IMR-90 (cell line): Measurements from ENCODE around the gene DDX52. TPM values are rescaled to one million over a fixed set of nuclear protein-coding genes. Genes with fewer than 3 reads are reported as not detected.

Experiments
- ATAC-seq: fragments of 200-7000 bp; cut with Tn5 transposase; 2 replicates; pipeline ENCODE4 v1.9.1; 2020; ENCODE audit warnings: low read depth, mild to moderate bottlenecking, moderate library complexity
- BruUV-seq: library from RNA; stranded (reverse); fragments of 400-500 nt; replicated peaks from 2 replicates; lab custom pipeline; 2021; lab: Mats Ljungman, UMichigan
- CTCF ChIA-PET: fragments of 300-600 bp; formaldehyde crosslinking; extraction: SDS; loops from one replicate; lab custom pipeline; 2021; ENCODE audit warnings: antibody characterized with exemption; lab: Yijun Ruan, JAX
- POLR2A ChIA-PET: fragments of 300-600 bp; sonication (Branson Sonifier 250); formaldehyde crosslinking; loops from one replicate; lab custom pipeline; 2022; ENCODE audit warnings: antibody characterized with exemption; ENCODE audit not compliant: unreplicated experiment; lab: Charles Lee
- DNase-seq: peaks from one replicate; pipeline ENCODE4 v3.0.0; 2013
- H2AFZ ChIP-seq: replicated peaks from 2 replicates; pipeline ENCODE3; 2013; ENCODE audit warnings: low read length, mild to moderate bottlenecking; ENCODE audit not compliant: poor library complexity
- H2AK5ac ChIP-seq: 2 replicates; pipeline ENCODE4 v1.6.1; 2013; ENCODE audit warnings: low read depth, low read length, inconsistent platforms
- H2AK9ac ChIP-seq: replicated peaks from 2 replicates; pipeline ENCODE3; 2013; ENCODE audit warnings: mild to moderate bottlenecking, low read depth, low read length, moderate library complexity; ENCODE audit not compliant: poor library complexity
- H2BK120ac ChIP-seq: 2 replicates; pipeline ENCODE4 v1.6.1; 2013; ENCODE audit warnings: low read depth, low read length, inconsistent platforms
- H2BK15ac ChIP-seq: 3 replicates; pipeline ENCODE4 v1.6.1; 2013; ENCODE audit warnings: low read depth, low read length, inconsistent platforms
- H2BK20ac ChIP-seq: 2 replicates; pipeline ENCODE4 v1.6.1; 2013; ENCODE audit warnings: low read depth, mild to moderate bottlenecking, inconsistent platforms, low read length, moderate library complexity
- H2BK5ac ChIP-seq: 2 replicates; pipeline ENCODE4 v1.6.1; 2013; ENCODE audit warnings: mild to moderate bottlenecking, low read depth, low read length, inconsistent platforms; ENCODE audit not compliant: poor library complexity, severe bottlenecking
- H3K14ac ChIP-seq: replicated peaks from 2 replicates; pipeline ENCODE4 v1.6.1; 2013; ENCODE audit warnings: low read depth, low read length, inconsistent platforms
- H3K18ac ChIP-seq: 2 replicates; pipeline ENCODE4 v1.6.1; 2013; ENCODE audit warnings: low read depth, low read length, control low read depth
- H3K23ac ChIP-seq: 2 replicates; pipeline ENCODE4 v1.6.1; 2013; ENCODE audit warnings: low read depth, low read length, inconsistent platforms
- H3K27ac ChIP-seq: 2 replicates; pipeline ENCODE4 v1.5.1; 2013; ENCODE audit warnings: mild to moderate bottlenecking, control low read depth, low read length; ENCODE audit not compliant: insufficient read depth
- H3K27me3 ChIP-seq: 2 replicates; pipeline ENCODE4 v1.6.1; 2013; ENCODE audit warnings: low read length; ENCODE audit not compliant: control insufficient read depth, insufficient read depth
- H3K36me3 ChIP-seq: 2 replicates; pipeline ENCODE4 v1.6.1; 2013; ENCODE audit warnings: low read length, mixed read lengths; ENCODE audit not compliant: control insufficient read depth, insufficient read depth
- H3K4ac ChIP-seq: 2 replicates; pipeline ENCODE4 v1.6.1; 2013; ENCODE audit warnings: low read depth, low read length, inconsistent platforms
- H3K4me1 ChIP-seq: 2 replicates; pipeline ENCODE4 v1.6.1; 2013; ENCODE audit warnings: low read length, mixed read lengths; ENCODE audit not compliant: control insufficient read depth, insufficient read depth
- H3K4me2 ChIP-seq: 2 replicates; pipeline ENCODE4 v1.6.1; 2013; ENCODE audit warnings: low read depth, mild to moderate bottlenecking, control low read depth, low read length, moderate library complexity
- H3K4me3 ChIP-seq: 2 replicates; pipeline ENCODE4 v1.5.1; 2013; ENCODE audit warnings: low read depth, mild to moderate bottlenecking, control low read depth, low read length, moderate library complexity; ENCODE audit not compliant: insufficient read depth
- H3K56ac ChIP-seq: 2 replicates; pipeline ENCODE4 v1.6.1; 2013; ENCODE audit warnings: low read length, inconsistent platforms; ENCODE audit not compliant: insufficient read depth; ENCODE audit errors: extremely low read depth
- H3K79me1 ChIP-seq, 2 experiments: 2 replicates each; pipeline ENCODE4 v1.6.1; 2013; ENCODE audit warnings: low read length in 2 of 2, inconsistent platforms in 1 of 2, low read depth in 1 of 2
- H3K9ac ChIP-seq: 2 replicates; pipeline ENCODE4 v1.6.1; 2013; ENCODE audit warnings: low read depth, low read length, control low read depth
- H3K9me1 ChIP-seq: 2 replicates; pipeline ENCODE4 v1.6.1; 2013; ENCODE audit warnings: low read length, inconsistent platforms; ENCODE audit not compliant: insufficient read depth
- H3K9me3 ChIP-seq: 2 replicates; pipeline ENCODE4 v1.6.1; 2013; ENCODE audit warnings: low read length; ENCODE audit not compliant: control insufficient read depth, insufficient read depth
- H4K20me1 ChIP-seq: 2 replicates; pipeline ENCODE4 v1.6.1; 2013; ENCODE audit warnings: low read length, inconsistent platforms; ENCODE audit not compliant: insufficient read depth
- H4K5ac ChIP-seq: 2 replicates; pipeline ENCODE4 v1.6.1; 2013; ENCODE audit warnings: mild to moderate bottlenecking, low read depth, low read length, control low read depth
- H4K8ac ChIP-seq, 2 experiments: 2 replicates each; pipeline ENCODE4 v1.6.1; 2013; ENCODE audit warnings: low read depth in 2 of 2, low read length in 2 of 2, control low read depth in 1 of 2, inconsistent platforms in 1 of 2
- H4K91ac ChIP-seq: 2 replicates; pipeline ENCODE4 v1.6.1; 2013; ENCODE audit warnings: low read depth, low read length, inconsistent platforms; ENCODE audit not compliant: insufficient read depth
- BHLHE40 ChIP-seq: fragments of 150-350 bp; IDR thresholded peaks from 2 replicates; pipeline ENCODE4 v1.6.1; 2016; ENCODE audit warnings: mild to moderate bottlenecking, low read depth, low read length
- CEBPB ChIP-seq: IDR thresholded peaks from 2 replicates; pipeline ENCODE4 v1.6.1; 2012; ENCODE audit warnings: low read depth, low read length, improper control_type of control experiment
- CHD1 ChIP-seq: IDR thresholded peaks from 2 replicates; pipeline ENCODE4 v1.6.1; 2012; ENCODE audit warnings: low read depth, low read length, improper control_type of control experiment
- FOS ChIP-seq: fragments of 150-350 bp; IDR thresholded peaks from 2 replicates; pipeline ENCODE4 v1.6.1; 2016; ENCODE audit warnings: low read depth, low read length
- MAFK ChIP-seq: IDR thresholded peaks from 2 replicates; pipeline ENCODE4 v1.6.1; 2012; ENCODE audit warnings: low read depth, low read length, improper control_type of control experiment
- MAZ ChIP-seq: IDR thresholded peaks from 2 replicates; pipeline ENCODE4 v1.6.1; 2012; ENCODE audit warnings: low read depth, mild to moderate bottlenecking, low read length, improper control_type of control experiment, moderate library complexity, borderline replicate concordance
- MXI1 ChIP-seq: IDR thresholded peaks from 2 replicates; pipeline ENCODE4 v1.6.1; 2012; ENCODE audit warnings: low read depth, mild to moderate bottlenecking, low read length, moderate library complexity, borderline replicate concordance
- NFE2L2 ChIP-seq: fragments of 150-350 bp; IDR thresholded peaks from 2 replicates; pipeline ENCODE4 v1.6.1; 2016; ENCODE audit warnings: low read depth, mild to moderate bottlenecking, low read length
- POLR2A ChIP-seq: IDR thresholded peaks from 2 replicates; pipeline ENCODE4 v1.6.1; 2012; ENCODE audit warnings: mild to moderate bottlenecking, low read depth, low read length
- RAD21 ChIP-seq: IDR thresholded peaks from 2 replicates; pipeline ENCODE4 v1.6.1; 2012; ENCODE audit warnings: low read length, improper control_type of control experiment
- RFX5 ChIP-seq: IDR thresholded peaks from 2 replicates; pipeline ENCODE4 v1.8.0; 2012; ENCODE audit warnings: low read depth, mild to moderate bottlenecking, low read length, moderate library complexity
- SMC3 ChIP-seq: fragments of 150-350 bp; IDR thresholded peaks from 2 replicates; pipeline ENCODE4 v1.6.1; 2016; ENCODE audit warnings: low read depth, mild to moderate bottlenecking, antibody characterized with exemption, low read length, moderate library complexity
- WGBS, 2 experiments: methylation state at CpG; one replicate each; pipeline versions ENCODE4 v1.1.5 to v1.1.7; 2013; ENCODE audit warnings: missing lambda C conversion rate in 2 of 2; ENCODE audit not compliant: insufficient read length in 1 of 2; ENCODE audit errors: extremely low coverage in 2 of 2; 5-methylcytosine and 5-hydroxymethylcytosine counted together
- dilution Hi-C: fragments of 300-500 bp; cut with HindIII; formaldehyde crosslinking; loops from one replicate; pipeline ENCODE4 v1.14.3; 2018; ENCODE audit warnings: low sequenced_read_pairs; ENCODE audit not compliant: unreplicated experiment
- in situ Hi-C: fragments of 300-500 bp; cut with MboI; formaldehyde crosslinking; loops from 3 replicates; pipeline ENCODE4 v1.14.3; 2019; ENCODE audit warnings: low sequenced_read_pairs, inconsistent platforms, mixed read lengths
- intact Hi-C: fragments of 100-400 bp; cut with micrococcal nuclease; formaldehyde crosslinking; loops from 2 replicates; pipeline ENCODE4 v1.10.0; 2022
- polyA plus RNA-seq, 3 experiments: library from polyadenylated mRNA; depleted of rRNA; stranded (reverse); fragments of >200 nt; gene quantifications; 2 replicates each; pipeline ENCODE4 v1.2.3, GENCODE V29; 2012; ENCODE audit warnings: low replicate concordance in 1 of 3
- total RNA-seq: library from RNA; depleted of rRNA; stranded (reverse); fragments of >200 nt; gene quantifications from 2 replicates; pipeline ENCODE4 v1.2.3, GENCODE V29; 2012
- TF ChIP-seq, protein P1 (sequence below): fragments of 150-350 bp; IDR thresholded peaks from 2 replicates; pipeline ENCODE4 v1.6.1; 2016; ENCODE audit warnings: low read depth, mild to moderate bottlenecking, low read length, moderate library complexity, borderline replicate concordance
- TF ChIP-seq, protein P2 (sequence below): fragments of 150-350 bp; IDR thresholded peaks from 2 replicates; pipeline ENCODE4 v1.6.1; 2017; ENCODE audit warnings: mild to moderate bottlenecking, antibody characterized with exemption, low read length, low read depth
- TF ChIP-seq, protein P3 (sequence below): conservative IDR thresholded peaks from 2 replicates; pipeline ENCODE4 v1.5.1; 2012; ENCODE audit warnings: mild to moderate bottlenecking, low read depth, low read length, improper control_type of control experiment

Gene DDX52
- total and polyA plus RNA-seq, 2 of the 4 experiments (the other 2 are of a cell fraction), result 12.5 to 26.7 TPM

DNA sequence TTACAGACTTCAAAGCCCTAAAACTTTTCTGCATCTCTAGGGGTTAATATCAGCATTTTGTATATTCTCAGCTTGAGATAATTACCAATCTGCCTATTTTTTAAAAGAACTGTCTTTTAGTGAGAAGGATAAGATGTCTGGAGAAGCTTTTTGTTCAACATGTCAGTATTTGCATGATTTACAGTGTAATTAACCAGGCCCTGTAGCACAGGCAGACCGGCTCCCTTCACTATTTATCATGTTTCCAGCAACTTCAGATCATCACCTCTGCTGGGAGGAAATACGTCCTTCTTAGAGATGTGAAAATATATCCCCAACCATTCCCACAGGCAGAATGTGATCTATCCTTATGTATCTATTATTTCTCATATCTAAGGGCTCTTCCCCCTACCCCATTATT, 8.6 kb upstream of the DDX52 start:
- DNase-seq (no peak), ATAC-seq (no peak)
- Histone ChIP-seq H2BK120ac (no peak overlapping the region), H3K4me2 (no peak overlapping the region), H3K56ac (no peak overlapping the region), H4K8ac (no peak overlapping the region), H3K14ac (no peak overlapping the region), H3K18ac (no peak overlapping the region), H3K79me1 (0 out of 4 replicates have a peak, but pooled peaks cover 0 to 5% of the 10 kb centered on the region in 2 experiments), H3K27me3 (no peaks in the 10 kb centered on the region), H4K20me1 (no peaks in the 10 kb centered on the region), H3K36me3 (no peaks in the 10 kb centered on the region), H3K27ac (no peak overlapping the region), H3K9ac (no peak overlapping the region), H3K23ac (no peak overlapping the region), H2AK5ac (no peak overlapping the region), H2BK15ac (no peak overlapping the region), H4K5ac (no peak overlapping the region), H3K4me3 (no peak overlapping the region), H2BK20ac (no peak overlapping the region), H2BK5ac (no peak overlapping the region), H3K9me3 (no peaks in the 10 kb centered on the region), H3K4ac (no peak overlapping the region), H4K91ac (no peak overlapping the region), H2AK9ac (no peak overlapping the region), H2AFZ (no peak overlapping the region), H3K4me1 (peaks cover 9% of the 10 kb centered on the region; the same call in 1 of the 2 replicates), H3K9me1 (no peaks in the 10 kb centered on the region; the same call in 1 of the 2 replicates)
- in situ Hi-C loops (loop anchor here (5.0 to 10.0 kb wide), 2 partner anchors 113 to 165 kb away; no protein-coding TSS in a partner anchor), dilution Hi-C loops (no loop called here), intact Hi-C loops (no loop called here)
- no TSS peak for BruUV-seq
- no CpG with 5 or more reads among the region's 2 CpGs for WGBS, 2 experiments
- ChIA-PET POLR2A (no interaction called here), CTCF (no interaction called here)
- TF ChIP-seq CHD1 (no peak), MAZ (no peak), NFE2L2 (no peak), RAD21 (no peak), MAFK (no peak), CEBPB (no peak), FOS (no peak), BHLHE40 (no peak), SMC3 (no peak), RFX5 (no peak), POLR2A (no peak), MXI1 (no peak)
- TF ChIP-seq, protein P1, sequence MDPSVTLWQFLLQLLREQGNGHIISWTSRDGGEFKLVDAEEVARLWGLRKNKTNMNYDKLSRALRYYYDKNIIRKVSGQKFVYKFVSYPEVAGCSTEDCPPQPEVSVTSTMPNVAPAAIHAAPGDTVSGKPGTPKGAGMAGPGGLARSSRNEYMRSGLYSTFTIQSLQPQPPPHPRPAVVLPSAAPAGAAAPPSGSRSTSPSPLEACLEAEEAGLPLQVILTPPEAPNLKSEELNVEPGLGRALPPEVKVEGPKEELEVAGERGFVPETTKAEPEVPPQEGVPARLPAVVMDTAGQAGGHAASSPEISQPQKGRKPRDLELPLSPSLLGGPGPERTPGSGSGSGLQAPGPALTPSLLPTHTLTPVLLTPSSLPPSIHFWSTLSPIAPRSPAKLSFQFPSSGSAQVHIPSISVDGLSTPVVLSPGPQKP, result no peak
- TF ChIP-seq, protein P2, sequence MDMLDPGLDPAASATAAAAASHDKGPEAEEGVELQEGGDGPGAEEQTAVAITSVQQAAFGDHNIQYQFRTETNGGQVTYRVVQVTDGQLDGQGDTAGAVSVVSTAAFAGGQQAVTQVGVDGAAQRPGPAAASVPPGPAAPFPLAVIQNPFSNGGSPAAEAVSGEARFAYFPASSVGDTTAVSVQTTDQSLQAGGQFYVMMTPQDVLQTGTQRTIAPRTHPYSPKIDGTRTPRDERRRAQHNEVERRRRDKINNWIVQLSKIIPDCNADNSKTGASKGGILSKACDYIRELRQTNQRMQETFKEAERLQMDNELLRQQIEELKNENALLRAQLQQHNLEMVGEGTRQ, result no peak
- TF ChIP-seq, protein P3, sequence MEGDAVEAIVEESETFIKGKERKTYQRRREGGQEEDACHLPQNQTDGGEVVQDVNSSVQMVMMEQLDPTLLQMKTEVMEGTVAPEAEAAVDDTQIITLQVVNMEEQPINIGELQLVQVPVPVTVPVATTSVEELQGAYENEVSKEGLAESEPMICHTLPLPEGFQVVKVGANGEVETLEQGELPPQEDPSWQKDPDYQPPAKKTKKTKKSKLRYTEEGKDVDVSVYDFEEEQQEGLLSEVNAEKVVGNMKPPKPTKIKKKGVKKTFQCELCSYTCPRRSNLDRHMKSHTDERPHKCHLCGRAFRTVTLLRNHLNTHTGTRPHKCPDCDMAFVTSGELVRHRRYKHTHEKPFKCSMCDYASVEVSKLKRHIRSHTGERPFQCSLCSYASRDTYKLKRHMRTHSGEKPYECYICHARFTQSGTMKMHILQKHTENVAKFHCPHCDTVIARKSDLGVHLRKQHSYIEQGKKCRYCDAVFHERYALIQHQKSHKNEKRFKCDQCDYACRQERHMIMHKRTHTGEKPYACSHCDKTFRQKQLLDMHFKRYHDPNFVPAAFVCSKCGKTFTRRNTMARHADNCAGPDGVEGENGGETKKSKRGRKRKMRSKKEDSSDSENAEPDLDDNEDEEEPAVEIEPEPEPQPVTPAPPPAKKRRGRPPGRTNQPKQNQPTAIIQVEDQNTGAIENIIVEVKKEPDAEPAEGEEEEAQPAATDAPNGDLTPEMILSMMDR, result no peak
